Fibroblast of lung (primary cell): ENCODE measurements around the gene PLA1A. TPM values are rescaled to one million over a fixed set of nuclear protein-coding genes. Genes with fewer than 3 reads are reported as not detected.

Source experiments
- DNase-seq, 2 donors: peaks; one replicate each; pipeline versions ENCODE4 v3.0.0 to v3.0.0-alpha.2; 2010; ENCODE audit warnings: low read depth in 2 of 2
- H2AFZ ChIP-seq: 2 replicates; pipeline ENCODE4 v1.5.1; 2012; ENCODE audit warnings: low read length, control low read depth, inconsistent platforms
- H3K27ac ChIP-seq: 2 replicates; pipeline ENCODE4 v1.5.1; 2011; ENCODE audit warnings: low read length, control low read depth; ENCODE audit not compliant: insufficient read depth
- H3K27me3 ChIP-seq: 2 replicates; pipeline ENCODE4 v1.5.1; 2011; ENCODE audit warnings: mild to moderate bottlenecking, low read length; ENCODE audit not compliant: control insufficient read depth, insufficient read depth
- H3K36me3 ChIP-seq: 2 replicates; pipeline ENCODE4 v1.5.1; 2011; ENCODE audit warnings: low read length; ENCODE audit not compliant: control insufficient read depth, insufficient read depth
- H3K4me1 ChIP-seq: 2 replicates; pipeline ENCODE4 v1.5.1; 2011; ENCODE audit warnings: low read length; ENCODE audit not compliant: control insufficient read depth, insufficient read depth; ENCODE audit errors: extremely low read depth
- H3K4me2 ChIP-seq: 2 replicates; pipeline ENCODE4 v1.5.1; 2011; ENCODE audit warnings: low read length, control low read depth; ENCODE audit not compliant: insufficient read depth; ENCODE audit errors: extremely low read depth
- H3K4me3 ChIP-seq, 4 experiments: fragments of 200-600 bp in 1 of 4; sonication (generic) in 1 of 4; replicated peaks in 1 of 4; 2 replicates each; pipeline ENCODE4 v1.5.1; 2011 to 2016; ENCODE audit warnings: low read length in 4 of 4, low read depth in 3 of 4, mild to moderate bottlenecking in 3 of 4, control low read depth in 2 of 4, inconsistent platforms in 1 of 4, mixed read lengths in 1 of 4; ENCODE audit not compliant: insufficient read depth in 1 of 4; ENCODE audit errors: control extremely low read depth in 1 of 4
- H3K79me2 ChIP-seq: 2 replicates; pipeline ENCODE4 v1.5.1; 2012; ENCODE audit warnings: mild to moderate bottlenecking, low read length, inconsistent platforms; ENCODE audit not compliant: control insufficient read depth, insufficient read depth
- H3K9ac ChIP-seq: 2 replicates; pipeline ENCODE4 v1.5.1; 2011; ENCODE audit warnings: mild to moderate bottlenecking, low read length, control low read depth; ENCODE audit not compliant: insufficient read depth
- H3K9me3 ChIP-seq: 2 replicates; pipeline ENCODE4 v1.5.1; 2012; ENCODE audit warnings: low read depth, low read length; ENCODE audit not compliant: control insufficient read depth, insufficient read depth
- H4K20me1 ChIP-seq: 2 replicates; pipeline ENCODE4 v1.5.1; 2011; ENCODE audit warnings: low read length; ENCODE audit not compliant: control insufficient read depth, insufficient read depth; ENCODE audit errors: extremely low read depth
- EZH2 ChIP-seq: IDR thresholded peaks from 2 replicates; pipeline ENCODE4 v1.5.1; 2012; ENCODE audit warnings: low read length, control low read depth, mild to moderate bottlenecking; ENCODE audit errors: missing control alignments
- polyA plus RNA-seq, 2 donors: library from polyadenylated mRNA; depleted of rRNA in 1 of 2; stranded (reverse) in 1 of 2; unstranded in 1 of 2; fragments of >200 nt; gene quantifications; 2 replicates each; pipeline ENCODE4 v1.2.1, GENCODE V29; 2011 to 2012; ENCODE audit warnings: missing spikeins in 1 of 2
- total RNA-seq: library from RNA; depleted of rRNA; stranded (reverse); fragments of >200 nt; gene quantifications from 2 replicates; pipeline ENCODE4 v1.2.1, GENCODE V29; 2014
- TF ChIP-seq, protein P1 (sequence below), 2 donors: IDR thresholded peaks in 1 of 2; conservative IDR thresholded peaks in 1 of 2; 1 replicate in 1 of 2; 2 replicates in 1 of 2; pipeline ENCODE4 v1.5.1; 2011 to 2012; ENCODE audit warnings: low read length in 2 of 2, control low read depth in 1 of 2, inconsistent platforms in 1 of 2, low read depth in 1 of 2, mild to moderate bottlenecking in 1 of 2

The PLA1A gene
- total and polyA plus RNA-seq, 2 donors (not counting 1 experiment from before 2014, with no cell fraction given): under 0.01 TPM; not detected in 1

DNA sequence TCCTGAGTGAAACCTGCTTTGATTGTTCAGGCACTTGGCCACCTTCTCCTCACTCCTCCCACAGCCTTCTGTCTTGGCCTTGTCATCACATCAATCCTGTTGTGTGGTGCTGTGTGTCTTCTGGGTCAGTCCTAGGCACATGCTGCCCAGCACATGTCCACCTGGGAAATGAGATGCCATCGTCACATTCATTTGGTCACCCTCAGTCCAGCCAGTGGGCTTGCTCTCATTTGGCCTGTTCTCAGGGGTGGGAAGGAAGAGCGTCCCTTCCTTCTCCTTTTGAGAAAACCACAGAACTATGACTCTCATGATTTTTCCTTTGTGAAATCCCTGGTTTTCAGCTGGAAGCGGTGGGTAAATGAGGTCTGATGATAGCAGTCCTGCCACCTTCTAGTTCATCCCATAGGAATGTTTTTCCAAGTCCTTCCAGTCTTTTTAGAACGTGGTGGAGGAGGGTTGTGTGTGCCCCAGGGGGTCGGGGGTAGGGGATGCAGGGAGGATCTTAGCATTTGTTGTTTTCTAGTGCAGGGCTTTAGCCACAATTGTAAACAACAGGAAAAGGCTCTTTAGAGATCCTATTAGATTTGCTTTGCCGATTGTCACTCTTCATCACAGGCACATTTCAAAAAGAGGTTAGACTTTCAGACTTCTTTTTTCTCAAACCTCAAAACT, 8.4 kb upstream of the PLA1A start:
- no peaks in the 10 kb centered on the region for H3K4me1 ChIP-seq
- H4K20me1 ChIP-seq: no peaks in the 10 kb centered on the region
- H3K27ac ChIP-seq: no peak overlapping the region
- H2AFZ ChIP-seq: no peak overlapping the region
- no peaks in the 10 kb centered on the region for H3K36me3 ChIP-seq
- no peaks in the 10 kb centered on the region for H3K9me3 ChIP-seq
- TF ChIP-seq, protein P1, sequence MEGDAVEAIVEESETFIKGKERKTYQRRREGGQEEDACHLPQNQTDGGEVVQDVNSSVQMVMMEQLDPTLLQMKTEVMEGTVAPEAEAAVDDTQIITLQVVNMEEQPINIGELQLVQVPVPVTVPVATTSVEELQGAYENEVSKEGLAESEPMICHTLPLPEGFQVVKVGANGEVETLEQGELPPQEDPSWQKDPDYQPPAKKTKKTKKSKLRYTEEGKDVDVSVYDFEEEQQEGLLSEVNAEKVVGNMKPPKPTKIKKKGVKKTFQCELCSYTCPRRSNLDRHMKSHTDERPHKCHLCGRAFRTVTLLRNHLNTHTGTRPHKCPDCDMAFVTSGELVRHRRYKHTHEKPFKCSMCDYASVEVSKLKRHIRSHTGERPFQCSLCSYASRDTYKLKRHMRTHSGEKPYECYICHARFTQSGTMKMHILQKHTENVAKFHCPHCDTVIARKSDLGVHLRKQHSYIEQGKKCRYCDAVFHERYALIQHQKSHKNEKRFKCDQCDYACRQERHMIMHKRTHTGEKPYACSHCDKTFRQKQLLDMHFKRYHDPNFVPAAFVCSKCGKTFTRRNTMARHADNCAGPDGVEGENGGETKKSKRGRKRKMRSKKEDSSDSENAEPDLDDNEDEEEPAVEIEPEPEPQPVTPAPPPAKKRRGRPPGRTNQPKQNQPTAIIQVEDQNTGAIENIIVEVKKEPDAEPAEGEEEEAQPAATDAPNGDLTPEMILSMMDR (conservative IDR thresholded peaks at IDR 0.05 in 1 of 2, IDR thresholded peaks at IDR 0.05 in 1 of 2; ENCODE audit: low read depth in 1 of 2, low read length in 2 of 2): no peak
- TF ChIP-seq EZH2: no peak
- no peaks in the 10 kb centered on the region for H3K27me3 ChIP-seq
- no peak overlapping the region for H3K9ac ChIP-seq
- no peaks in the 10 kb centered on the region for H3K79me2 ChIP-seq
- H3K4me3 ChIP-seq: no peak overlapping the region
- no peak for DNase-seq
- H3K4me2 ChIP-seq: no peak overlapping the region

DNA sequence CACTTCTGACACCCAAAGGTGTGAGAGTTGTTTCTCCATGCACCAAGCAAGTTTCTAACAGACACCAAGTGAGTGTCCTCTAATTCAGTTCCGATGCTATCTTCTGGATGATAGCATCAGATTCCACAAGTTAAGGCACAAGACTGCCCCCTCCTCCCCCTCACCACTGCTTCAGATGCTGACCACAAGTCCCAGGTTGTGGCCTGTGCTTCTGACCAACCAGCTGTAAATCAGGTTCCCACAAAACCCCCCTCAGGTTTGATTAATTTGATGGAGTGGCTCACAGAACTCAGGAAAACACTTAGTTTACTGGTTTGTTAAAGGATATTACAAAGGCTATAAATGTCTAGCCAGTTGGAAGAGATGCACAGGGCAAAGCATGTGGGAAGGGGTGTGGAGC, 7.0 kb upstream of the PLA1A start:
- no peak for DNase-seq
- H3K4me2 ChIP-seq: no peak overlapping the region
- H3K27me3 ChIP-seq: no peaks in the 10 kb centered on the region
- no peaks in the 10 kb centered on the region for H3K36me3 ChIP-seq
- H3K9me3 ChIP-seq: no peaks in the 10 kb centered on the region
- H3K9ac ChIP-seq: no peak overlapping the region
- H4K20me1 ChIP-seq: no peaks in the 10 kb centered on the region
- no peaks in the 10 kb centered on the region for H3K79me2 ChIP-seq
- no peak overlapping the region for H3K4me3 ChIP-seq
- no peak overlapping the region for H3K27ac ChIP-seq
- H2AFZ ChIP-seq: no peak overlapping the region
- TF ChIP-seq EZH2: no peak
- TF ChIP-seq, protein P1 (conservative IDR thresholded peaks at IDR 0.05 in 1 of 2, IDR thresholded peaks at IDR 0.05 in 1 of 2; ENCODE audit: low read depth in 1 of 2, low read length in 2 of 2): no peak
- H3K4me1 ChIP-seq: no peaks in the 10 kb centered on the region

DNA sequence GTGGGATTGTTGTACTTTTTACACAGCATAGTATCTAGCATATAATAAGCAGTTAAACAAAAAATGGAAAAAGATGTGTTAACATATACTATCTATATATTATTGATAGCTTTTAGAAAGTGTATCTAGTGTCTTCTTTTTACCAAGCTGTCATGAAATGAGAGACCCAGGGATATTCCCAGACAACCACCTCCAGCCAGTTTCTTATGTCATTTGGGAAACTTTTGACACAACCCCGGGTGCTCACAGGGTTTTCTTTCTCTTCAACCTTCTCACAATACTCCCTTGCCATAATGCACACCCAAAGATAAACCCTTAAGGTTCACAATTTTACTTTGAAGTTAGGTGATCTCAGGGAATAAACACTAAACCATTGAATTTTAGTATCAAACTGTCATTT, 4.8 kb upstream of the PLA1A start:
- Histone ChIP-seq H3K79me2 (no peaks in the 10 kb centered on the region), H3K27me3 (no peaks in the 10 kb centered on the region), H3K9me3 (no peaks in the 10 kb centered on the region), H3K4me1 (no peaks in the 10 kb centered on the region), H3K4me3 (no peak overlapping the region), H3K9ac (no peak overlapping the region), H4K20me1 (no peaks in the 10 kb centered on the region), H3K27ac (no peak overlapping the region), H2AFZ (no peak overlapping the region), H3K4me2 (no peak overlapping the region), H3K36me3 (no peaks in the 10 kb centered on the region)
- DNase-seq: no peak
- no peak for TF ChIP-seq EZH2
- TF ChIP-seq, protein P1 (conservative IDR thresholded peaks at IDR 0.05 in 1 of 2, IDR thresholded peaks at IDR 0.05 in 1 of 2; ENCODE audit: low read depth in 1 of 2, low read length in 2 of 2): no peak
